Stimulated activated CD8-positive, alpha-beta memory T cell treated with anti-CD3 and anti-CD28 coated beads, Interleukin-15, amount 100 ng/mL, for 4 hours (primary cell): ENCODE measurements around the gene MAML3.
A peak's percentile ranks its signal among the peaks of the same experiment; 100 is the strongest.

Source experiments
- DNase-seq, 2 donors: peaks; one replicate each; pipeline ENCODE4 v3.0.0-alpha.2; 2020; ENCODE audit warnings: low read depth in 2 of 2

MAML3 gene

DNA sequence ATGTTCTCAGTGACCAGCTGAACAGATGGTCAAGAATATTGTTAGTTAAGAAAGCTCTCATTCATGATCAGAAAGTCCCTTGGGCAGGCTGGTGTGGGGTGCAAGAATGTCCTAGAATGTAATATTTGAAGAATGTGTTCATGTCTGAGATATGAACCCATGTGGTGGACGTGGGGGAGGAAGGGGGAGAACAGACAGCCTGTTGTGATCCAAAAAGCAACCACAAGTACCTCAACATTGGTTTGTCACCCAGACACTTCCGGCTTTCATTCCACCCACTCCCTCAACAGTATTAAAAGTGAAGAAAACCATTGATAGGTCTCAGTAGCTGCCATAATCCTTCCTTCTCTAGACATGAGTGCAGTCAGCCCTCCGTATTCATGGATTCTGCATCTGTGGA is 82.2 kb downstream of the MAML3 start:
- DNase-seq = peak; percentile 23 to 49

DNA sequence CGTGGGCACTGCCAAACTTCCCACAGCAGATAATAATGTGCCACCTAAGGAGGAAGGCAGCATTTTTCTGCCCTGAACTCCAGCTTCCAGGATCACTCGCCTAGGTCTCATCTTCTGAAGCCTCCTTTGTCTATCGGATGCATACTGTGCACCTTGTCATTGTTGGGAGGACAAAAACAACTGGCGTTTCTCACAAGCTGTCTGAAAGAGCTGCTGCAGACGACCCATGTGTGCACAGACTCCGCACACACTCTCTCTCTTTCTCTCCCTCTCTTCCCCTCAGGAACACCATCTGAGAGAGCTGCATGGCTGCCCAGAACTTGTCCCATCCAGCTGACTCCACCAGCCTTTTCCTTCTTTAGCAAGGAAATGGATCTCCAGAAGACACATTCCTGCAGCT is 83.0 kb downstream of the MAML3 start:
- DNase-seq = no peak

DNA sequence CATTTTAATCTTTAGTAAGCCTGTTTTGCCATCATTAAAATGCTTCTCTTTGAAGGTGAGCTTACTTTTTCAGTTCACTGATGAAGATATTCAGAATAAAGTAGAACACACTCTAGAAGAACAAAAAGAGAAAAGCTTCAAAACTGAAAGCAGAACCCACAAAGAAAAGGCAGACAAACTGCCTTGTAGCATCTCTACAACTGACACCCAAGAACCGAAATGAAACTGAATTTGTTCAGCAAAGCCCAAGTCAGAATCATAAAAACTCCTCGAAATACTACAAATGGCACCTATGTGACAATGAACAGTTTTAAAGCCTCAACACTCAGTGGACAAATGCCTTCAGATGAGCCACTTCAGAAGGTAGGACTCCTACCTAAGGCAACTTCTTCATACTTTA is 83.6 kb downstream of the MAML3 start:
- DNase-seq = no peak

DNA sequence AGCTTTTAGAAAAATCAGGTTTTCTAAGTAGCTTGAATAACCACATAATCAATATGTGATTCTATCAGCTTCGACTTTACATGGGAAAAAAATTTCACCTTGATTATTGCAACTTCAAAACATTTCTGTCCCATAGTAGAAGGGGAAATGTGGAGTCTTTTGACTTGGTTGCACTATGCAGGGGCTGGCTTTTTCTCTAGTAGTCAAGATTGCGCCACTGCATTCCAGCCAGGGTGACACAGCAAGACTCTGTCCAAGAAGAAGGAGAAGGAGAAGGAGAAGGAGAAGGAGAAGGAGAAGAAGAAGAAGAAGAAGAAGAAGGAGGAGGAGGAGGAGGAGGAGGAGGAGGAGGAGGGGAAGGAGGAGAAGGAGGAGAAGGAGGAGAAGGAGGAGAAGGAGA is 84.9 kb downstream of the MAML3 start:
- no peak for DNase-seq

DNA sequence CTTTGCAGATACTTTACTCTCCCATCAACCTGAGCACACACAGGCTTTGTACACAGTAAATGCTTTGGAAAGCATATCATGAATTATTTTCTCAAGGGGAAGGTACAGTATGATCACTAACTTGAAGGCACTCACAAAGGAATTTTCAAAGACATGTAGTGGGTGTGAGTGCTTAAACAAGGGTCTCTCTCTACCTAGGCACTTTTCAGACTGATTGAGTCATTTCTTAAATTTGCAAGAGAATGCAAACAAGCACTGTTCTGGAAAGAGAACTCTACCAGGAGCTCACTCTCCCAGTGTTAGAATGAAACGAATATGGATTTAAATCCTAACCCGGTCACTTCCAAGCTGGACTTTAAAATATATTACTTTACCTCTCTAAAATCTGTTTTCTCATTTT is 85.7 kb downstream of the MAML3 start:
- no peak for DNase-seq

DNA sequence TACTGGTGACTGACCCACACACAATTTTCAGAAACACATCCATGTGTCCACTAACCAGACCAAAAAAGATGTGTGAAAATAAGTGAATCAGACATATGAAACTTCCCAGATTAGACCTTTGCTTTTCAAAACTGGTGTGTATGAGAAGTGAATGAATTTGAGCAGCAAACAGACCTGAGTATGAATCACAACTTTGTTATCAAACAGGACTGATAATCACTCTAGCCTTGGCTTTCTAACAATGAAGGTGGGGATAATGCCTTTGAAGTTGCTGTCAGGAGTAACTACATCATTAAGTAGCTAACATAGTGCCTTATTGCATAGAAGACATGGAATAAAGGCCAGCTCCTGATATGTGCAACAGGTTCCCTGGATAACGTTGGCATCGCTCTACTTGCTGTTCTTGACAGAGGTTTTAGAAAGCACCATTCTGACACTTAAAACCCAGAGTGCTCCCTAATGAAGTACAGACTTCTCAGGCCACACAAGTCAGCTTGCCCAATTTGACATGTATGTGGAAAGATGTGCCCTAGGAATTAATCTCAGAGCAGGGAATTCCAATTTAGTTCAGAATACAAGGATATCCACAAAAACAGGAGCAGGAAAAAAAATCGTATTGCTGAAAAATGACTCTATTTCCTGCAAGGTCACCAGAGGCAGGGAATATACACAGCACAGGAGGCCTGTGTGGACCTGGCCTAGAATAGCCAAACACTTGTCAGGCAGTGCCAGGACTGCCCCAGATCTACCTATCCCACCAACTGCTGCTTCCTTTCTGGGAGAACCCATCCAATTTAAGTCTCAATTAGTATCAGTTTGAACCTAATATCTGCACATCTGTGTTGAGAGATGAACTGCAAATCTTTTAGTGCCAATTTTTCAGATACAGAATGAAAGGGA is 87.7 kb downstream of the MAML3 start:
- DNase-seq = no peak

DNA sequence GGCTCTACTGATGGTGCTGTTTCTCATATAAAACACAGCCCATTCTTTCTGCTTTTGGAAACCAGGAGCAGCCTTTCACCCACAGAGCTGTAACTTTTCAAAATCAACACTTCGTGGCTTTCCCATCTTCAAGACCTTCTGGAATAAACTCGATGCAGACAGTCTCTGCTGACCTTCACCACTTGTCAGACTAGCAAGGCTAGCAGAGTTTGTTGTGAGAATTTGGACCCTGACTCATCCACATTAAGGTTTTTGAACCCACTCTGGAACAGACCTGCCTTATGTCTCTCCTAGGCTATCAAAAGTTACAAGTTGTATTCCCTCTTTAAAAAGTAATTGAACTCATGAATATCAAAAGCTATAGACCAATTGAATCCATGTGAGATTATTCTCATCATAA is 88.6 kb downstream of the MAML3 start:
- no peak for DNase-seq

DNA sequence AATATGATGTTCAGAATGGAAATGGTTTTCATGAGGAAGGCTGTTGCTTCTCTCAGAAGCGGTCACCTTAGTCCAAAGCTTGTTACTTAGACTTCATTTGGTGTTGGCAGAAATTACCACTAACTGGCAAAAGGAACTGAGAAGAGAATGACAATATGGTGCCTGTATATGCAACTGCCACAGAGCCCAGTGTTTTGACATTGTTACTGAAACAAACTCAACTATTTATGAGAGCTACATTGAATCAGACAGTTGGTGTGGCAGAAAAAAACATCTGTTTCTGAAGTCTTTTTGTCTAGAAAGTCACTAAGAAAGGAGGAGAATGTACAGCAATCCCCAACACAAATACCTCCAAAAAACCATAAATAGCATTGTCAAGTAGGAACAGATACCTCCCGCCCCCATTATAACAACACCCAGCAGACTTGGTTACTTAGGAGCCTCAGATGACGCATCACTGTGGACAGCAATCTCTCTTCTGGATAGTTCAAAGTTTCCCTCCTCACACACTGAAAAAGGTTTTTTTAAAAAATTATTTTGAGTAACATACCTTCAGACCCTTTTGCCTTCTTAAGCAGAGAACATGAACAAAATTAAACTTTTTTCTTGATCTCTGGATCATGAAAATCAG is 92.2 kb downstream of the MAML3 start:
- DNase-seq = no peak

DNA sequence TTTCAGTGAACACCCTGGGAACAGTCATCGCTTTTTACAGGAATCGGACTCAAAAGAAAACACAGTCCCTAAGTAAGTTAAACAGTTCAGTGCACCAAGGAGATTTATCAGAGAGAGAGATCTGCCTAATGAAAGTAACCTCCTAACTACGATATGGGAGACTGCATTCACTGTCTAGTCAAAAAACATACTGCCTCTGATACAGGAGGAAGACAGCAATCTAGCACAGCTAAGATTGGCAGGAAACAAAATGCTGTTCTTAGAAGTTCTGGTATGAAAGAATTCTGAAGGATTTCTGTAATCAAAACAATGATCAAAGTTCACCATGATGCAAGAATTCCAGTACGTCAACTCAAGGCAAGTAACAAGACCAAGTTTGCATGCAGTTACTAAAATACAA is 92.8 kb downstream of the MAML3 start:
- DNase-seq = no peak

DNA sequence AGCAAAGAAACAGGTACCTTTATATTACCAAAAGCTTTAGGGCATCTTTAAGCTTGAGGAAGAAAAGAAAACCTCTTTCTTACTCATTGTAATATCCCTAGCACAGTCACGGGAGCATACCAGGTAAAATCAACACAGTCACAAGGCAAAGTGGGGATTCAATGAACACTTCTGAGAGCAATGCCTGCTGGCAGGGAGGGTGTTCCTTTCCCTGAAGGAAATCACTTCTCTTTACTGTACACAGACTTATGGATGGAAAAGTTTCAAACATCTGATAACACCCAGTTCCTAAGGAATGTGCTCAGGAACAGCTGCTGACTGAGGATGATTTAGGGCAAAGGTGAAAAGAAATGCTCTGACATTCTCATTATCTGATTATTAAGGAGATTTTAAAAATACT is 94.8 kb downstream of the MAML3 start:
- no peak for DNase-seq

DNA sequence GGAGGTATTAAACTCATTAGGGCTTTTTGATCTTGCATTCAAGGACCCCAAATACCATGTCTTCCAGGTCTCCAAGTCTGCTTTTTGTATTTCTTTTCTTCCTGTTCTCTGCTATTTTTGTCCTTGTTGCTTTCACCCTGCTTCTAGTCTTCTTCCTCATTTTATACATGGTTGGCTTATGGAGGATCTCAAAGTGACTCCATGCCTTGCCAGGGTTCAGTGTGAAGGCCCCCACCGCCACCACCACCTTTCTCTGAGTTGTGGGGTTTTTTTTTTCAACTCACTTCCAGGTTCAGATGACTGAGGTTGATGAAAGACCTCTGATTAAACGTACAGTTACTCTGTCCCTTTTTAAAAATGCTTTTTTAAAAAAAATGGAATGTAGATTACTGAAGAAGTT is 96.3 kb downstream of the MAML3 start:
- no peak for DNase-seq

DNA sequence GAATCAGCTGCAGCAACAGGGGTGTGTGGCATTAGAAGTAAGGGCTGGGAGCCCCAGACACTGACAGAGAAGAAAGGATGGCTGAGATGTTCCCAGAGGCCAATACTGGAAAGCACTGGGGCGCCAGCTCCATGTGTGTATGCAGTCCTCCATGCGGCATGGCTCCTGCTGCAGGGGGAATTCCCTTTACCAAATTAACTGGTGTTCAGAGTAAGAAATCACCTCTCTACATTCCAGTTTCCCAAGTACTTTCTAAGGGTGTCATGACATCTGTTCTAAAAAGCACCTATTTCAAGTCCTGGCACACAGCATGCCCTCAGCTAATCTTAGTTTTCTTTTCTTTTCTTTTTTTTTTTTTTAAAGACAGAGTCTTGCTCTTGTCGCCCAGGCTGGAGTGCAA is 98.0 kb downstream of the MAML3 start:
- no peak for DNase-seq

DNA sequence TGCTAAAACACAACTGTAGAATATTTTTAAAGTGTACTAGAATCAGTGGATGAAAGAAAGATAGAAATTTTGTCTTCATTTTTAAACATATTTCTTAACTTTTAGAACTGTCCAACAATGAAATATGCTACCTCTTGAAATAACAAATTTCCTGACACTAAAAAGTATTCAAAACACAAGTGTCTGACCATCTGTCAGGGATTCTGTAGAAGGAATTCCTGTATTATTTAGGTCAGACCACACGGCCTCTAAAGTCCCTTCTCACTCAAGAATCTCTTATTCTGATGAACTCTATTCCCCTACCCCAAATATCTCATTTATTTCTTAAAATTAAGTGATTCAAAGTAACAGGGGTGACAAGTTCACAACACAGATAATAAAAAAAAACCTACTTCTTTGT is 99.1 kb downstream of the MAML3 start:
- DNase-seq = no peak

DNA sequence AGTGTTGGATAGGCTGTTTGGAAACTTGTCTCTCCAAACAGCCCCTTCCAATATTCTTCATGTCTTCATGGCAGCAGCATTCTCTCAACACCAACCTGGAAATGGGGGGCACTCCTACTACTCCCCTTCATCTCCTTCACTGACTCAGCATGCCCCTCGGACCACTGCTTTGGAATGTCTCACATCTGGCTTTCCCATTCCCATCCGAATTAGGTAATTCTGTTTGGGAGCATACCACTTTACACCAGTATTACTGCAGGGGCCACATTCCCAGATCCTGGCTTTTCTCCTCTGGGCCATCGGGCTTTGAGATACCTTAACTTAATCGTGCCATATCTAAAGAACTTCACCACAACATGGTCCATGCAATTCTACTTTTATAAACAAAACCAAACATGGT is 100.8 kb downstream of the MAML3 start:
- no peak for DNase-seq

DNA sequence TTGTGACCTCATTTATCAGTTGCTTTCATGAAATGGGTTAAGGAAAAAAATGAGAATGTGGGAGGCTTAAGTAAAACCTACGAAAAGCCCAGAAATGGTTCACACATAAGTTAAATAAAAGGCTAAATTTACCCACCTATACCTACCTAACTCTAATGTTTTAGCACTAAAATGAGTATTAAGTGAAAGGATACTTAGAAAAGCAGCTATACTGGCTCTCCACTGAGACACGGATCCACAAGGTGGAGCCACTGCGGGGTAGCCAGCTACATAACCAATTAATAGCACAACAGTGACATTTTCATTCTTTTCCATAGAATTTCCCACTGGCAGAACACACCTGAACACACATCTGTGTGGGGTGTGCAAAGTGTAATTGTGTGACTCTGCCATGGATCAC is 101.9 kb downstream of the MAML3 start:
- no peak for DNase-seq

DNA sequence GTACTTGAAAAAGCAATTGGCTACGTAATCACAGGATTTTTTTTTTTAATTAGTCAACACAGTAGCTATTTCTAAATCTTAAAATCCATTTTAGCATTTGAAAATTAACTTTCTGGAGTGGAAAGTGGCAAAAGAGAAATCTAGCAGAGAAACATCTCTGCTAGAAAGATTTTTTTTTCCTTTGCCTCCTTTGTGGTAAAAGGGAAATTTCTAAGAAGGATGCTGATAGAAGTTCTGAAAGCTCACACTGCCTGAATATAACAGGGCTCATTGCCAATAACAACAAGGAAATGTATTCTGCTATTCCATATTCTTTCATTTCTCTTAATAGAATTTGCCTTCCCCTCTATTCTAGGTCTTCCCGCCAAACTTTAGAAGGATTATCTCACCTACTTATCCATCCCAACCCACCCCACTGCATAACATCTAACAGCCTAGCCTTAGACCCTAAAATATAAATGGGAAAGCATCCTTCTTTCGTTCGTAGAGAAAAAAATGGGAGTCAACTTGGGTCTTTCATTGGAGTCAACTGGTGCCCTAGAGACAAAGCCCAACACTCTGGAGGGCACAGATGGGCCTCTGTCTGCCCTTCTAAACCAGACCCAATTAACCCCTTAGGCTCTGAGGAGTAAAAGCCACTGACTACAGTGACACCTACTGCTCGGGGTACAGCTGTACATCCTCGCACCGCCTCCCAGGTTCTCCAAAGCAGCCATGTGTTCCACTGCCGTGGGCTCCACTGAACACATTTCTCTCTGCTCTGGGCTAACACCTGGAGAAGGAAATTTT is 103.9 kb downstream of the MAML3 start:
- no peak for DNase-seq

DNA sequence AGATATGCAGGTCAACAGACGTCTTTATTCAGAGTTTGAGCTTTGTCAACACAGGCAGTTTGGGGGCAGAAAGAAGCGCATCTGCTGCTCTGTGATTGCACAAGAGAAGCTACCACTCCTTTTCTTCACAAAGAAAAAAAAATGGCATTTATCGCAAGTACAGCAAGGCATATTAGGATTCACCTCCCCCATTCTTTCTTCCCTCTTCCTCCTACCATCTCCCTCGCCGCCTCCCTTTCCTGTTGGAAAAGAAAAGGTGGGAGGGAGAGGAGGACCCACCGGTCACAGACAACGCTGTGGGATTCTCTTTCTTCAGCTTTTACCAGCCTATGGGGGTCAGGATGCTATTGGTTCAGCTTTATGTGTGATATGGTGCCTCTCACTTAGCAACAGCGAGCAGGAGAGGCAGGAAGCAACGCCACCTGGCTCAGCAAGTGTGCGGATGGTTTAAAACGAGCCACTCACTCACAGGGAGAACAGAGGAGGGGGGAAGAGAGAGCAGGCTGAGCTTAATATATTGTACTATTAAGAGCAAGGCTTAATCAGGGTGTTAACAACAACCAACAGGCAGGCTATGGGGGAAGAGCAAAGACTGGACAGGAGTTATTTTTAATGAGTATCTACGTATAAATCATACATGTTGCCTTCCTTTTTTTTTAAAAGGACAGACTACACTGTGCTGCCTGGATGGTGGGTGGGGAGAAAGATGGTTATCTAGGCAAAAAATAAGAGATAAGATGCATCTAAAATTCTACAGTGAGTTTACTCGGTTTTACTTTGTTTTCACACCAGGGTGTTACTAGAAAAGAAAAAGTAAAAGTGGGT is 104.7 kb downstream of the MAML3 start:
- peak in 1 of 2 donors; percentile 3 for DNase-seq

DNA sequence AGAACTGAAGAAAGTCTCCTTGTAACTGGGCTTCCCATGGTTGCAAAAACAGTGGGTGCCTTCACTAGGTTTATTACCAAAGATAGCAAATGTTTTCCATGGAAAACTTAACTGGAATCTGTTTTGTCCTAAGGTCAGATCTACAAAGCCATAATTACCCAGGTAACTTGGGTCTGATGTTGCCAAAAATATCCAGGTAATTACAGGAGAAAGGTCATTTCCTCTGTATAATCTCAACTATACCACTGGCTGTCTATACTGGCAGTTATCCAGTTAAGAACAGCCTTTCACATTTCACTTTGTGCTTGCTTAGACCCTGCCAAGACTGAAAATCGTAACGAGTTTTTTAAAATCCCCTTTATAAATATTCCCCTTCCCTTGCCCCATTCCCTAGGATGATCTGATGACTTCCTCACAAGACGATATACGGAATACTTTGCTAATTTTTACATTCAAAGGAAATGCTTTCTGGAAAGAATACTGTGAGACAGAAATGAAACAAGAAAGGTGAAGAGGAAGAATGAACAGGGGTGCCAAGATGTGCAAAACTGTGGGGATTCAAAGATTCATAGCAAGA is 105.5 kb downstream of the MAML3 start:
- DNase-seq = no peak

DNA sequence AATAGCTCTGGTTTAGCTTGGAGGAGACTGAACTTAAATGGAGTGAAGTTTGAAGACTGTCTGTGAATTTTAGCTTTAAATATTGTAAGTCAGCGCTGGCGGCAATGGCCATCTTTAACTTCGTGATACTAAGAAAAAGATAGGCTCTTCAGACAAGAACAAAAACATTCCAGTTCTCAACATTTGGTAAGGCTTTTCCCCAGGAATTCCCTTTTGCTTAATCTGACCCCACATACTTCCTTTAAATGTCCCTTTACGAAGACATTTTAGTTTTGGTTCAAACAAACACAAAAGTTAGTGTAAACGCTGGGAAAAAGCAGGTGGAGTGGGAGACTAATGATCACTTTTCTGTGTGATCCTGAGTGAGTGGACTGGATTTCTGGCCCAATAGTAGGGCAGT is 106.2 kb downstream of the MAML3 start:
- DNase-seq = no peak

DNA sequence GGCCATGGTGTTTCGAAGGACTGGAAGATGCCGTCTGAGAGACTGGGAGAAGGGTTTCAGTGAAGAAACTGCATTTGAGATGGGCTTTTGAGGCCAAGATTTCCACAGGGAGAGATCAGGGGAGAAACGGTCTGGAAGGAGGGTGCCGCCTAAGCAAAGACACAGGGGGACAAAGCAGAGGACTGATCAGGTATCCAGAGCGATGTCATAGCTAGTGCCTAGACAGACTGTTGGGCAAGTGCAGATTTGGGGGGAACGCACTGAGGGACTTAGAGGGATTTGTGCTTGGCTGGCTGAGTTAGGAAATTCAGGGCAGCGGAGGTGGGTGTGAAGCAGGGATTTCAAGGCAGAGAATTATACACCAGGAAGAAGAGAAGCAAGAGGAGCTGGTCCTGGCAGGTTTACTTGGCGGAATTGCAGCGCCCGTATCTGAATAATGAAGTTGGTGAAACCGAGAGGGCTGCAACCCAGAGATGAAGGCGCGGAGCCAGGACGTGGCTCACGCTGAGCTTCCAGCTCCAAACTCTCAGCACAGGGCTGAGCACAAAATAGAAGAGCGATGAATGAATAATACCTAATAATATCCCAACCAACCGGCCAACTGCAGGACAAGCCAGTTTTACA is 106.9 kb downstream of the MAML3 start:
- no peak for DNase-seq

DNA sequence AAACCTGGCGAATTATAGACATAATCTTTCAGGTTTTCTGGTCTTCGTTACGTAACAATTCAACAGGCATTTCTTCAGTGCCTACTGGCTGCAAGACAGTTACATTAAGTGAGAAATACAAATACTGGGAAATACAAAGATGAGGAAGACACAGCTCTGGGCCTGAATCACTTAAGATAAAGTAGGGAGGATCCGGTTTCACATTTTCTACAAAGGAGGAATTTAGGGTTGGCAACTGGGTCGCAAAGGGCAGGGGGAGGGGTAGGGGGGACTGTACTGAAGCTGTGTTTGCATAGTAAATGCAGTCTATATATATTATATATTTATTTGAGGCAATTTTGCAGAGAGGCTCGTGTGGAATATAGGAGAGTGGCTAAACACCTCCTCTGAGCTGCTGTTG is 107.4 kb downstream of the MAML3 start:
- DNase-seq = no peak
